OCI-LY1 (cell line): ENCODE results near the gene LHX1.

ENCODE experiments used
- EZH2 ChIP-seq: fragments of 200-600 bp; sonication (generic), shearing (Covaris generic); IDR thresholded peaks from 2 replicates; pipeline ENCODE4 v1.8.0; 2017; ENCODE audit warnings: borderline replicate concordance, mixed run types, mild to moderate bottlenecking, antibody characterized with exemption, low read length, moderate library complexity, mixed read lengths
- TF ChIP-seq, protein P1 (sequence below): fragments of 200-600 bp; sonication (generic), shearing (Covaris generic); IDR thresholded peaks from 2 replicates; pipeline ENCODE4 v1.5.1; 2017; ENCODE audit warnings: mild to moderate bottlenecking, antibody characterized with exemption, low read length, moderate library complexity, mixed read lengths

DNA sequence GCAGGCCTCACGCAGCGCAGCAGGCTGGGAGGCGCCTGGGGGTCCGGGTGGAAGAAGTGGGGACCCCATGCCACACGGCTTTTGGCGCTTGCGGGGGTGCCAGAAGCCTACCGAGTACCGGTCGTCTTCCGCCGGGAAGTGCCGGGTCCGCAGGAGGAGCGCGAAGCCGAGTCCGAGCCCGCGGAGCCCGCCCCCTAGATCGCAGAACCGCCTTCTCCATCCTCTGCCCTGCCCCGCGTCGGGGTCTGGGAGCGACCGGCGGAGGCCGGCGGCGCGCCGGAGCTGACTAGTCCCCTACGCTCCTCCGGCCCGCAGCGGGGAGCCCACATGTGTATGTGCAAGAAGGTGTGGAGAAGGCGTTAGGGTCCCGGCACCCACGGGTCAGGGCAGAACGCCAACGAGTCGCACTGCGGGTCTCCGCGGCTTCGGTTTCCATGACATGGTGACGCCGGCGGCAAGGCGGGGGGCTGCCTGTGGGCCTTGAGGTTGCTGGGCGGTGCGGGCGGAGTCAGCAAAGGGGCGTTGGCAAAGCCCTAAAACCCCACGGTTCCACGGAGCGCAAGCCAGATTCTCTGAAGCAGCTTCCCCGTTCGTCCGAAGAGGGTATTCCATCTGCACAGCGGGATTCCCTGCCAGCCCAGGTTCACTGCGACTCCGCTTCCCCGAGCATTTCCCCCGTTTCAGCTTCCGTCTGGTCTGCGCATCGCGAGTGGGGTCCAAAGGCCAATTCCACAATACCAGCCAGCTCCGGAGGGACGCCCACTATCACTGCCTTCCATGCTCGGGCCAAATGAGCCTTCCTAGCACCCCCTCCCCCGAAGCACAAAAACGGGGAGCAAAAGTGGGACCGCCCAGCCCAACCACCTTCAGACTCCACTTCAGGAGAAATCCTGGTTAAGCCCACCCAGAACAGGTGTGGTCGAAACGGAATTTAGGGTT, 2.3 kb upstream of the LHX1 start:
- TF ChIP-seq, protein P1, sequence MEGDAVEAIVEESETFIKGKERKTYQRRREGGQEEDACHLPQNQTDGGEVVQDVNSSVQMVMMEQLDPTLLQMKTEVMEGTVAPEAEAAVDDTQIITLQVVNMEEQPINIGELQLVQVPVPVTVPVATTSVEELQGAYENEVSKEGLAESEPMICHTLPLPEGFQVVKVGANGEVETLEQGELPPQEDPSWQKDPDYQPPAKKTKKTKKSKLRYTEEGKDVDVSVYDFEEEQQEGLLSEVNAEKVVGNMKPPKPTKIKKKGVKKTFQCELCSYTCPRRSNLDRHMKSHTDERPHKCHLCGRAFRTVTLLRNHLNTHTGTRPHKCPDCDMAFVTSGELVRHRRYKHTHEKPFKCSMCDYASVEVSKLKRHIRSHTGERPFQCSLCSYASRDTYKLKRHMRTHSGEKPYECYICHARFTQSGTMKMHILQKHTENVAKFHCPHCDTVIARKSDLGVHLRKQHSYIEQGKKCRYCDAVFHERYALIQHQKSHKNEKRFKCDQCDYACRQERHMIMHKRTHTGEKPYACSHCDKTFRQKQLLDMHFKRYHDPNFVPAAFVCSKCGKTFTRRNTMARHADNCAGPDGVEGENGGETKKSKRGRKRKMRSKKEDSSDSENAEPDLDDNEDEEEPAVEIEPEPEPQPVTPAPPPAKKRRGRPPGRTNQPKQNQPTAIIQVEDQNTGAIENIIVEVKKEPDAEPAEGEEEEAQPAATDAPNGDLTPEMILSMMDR, result no peak
- TF ChIP-seq EZH2, result no peak
